ENCODE measurements around the gene EPHB2.
A peak's percentile ranks its signal among the peaks of the same experiment; 100 is the strongest.

Gene EPHB2

GRCh38 chr1:22677931-22678896 lies 32.4 kb upstream of the EPHB2 start:
- Histone ChIP-seq H3K4me3 (ENCODE audit: low read depth, low read length) (no peak overlapping the region), H3K27me3 (ENCODE audit: insufficient read depth, low read depth, severe bottlenecking) (no peaks in the 10 kb centered on the region), H3K36me3 (no peaks in the 10 kb centered on the region), H3K27ac (peak overlapping the region; percentile 93), H3K9me3 (ENCODE audit: severe bottlenecking) (no peaks in the 10 kb centered on the region)
- DNase-seq = no peak
- TF ChIP-seq CTCF (IDR thresholded peaks at IDR 0.05; ENCODE audit: low read depth, low read length) = no peak

- no peak for TF ChIP-seq CTCF (IDR thresholded peaks at IDR 0.05; ENCODE audit: low read depth, low read length)
- no peaks in the 10 kb centered on the region for H3K36me3 ChIP-seq
- no peak for DNase-seq
- no peaks in the 10 kb centered on the region for H3K27me3 ChIP-seq (ENCODE audit: insufficient read depth, low read depth, severe bottlenecking)
- H3K27ac ChIP-seq = no peak overlapping the region
- H3K4me3 ChIP-seq (ENCODE audit: low read depth, low read length) = no peak overlapping the region
- no peaks in the 10 kb centered on the region for H3K9me3 ChIP-seq (ENCODE audit: severe bottlenecking)
Measured at GRCh38 chr1:22680726-22681125, 29.9 kb upstream of the EPHB2 start.

- no peak overlapping the region for H3K4me3 ChIP-seq (ENCODE audit: low read depth, low read length)
- DNase-seq = no peak
- no peaks in the 10 kb centered on the region for H3K36me3 ChIP-seq
- H3K27me3 ChIP-seq (ENCODE audit: insufficient read depth, low read depth, severe bottlenecking) = no peaks in the 10 kb centered on the region
- TF ChIP-seq CTCF (IDR thresholded peaks at IDR 0.05; ENCODE audit: low read depth, low read length) = no peak
- H3K27ac ChIP-seq = no peak overlapping the region
- no peaks in the 10 kb centered on the region for H3K9me3 ChIP-seq (ENCODE audit: severe bottlenecking)
Measured at GRCh38 chr1:22681556-22682276, 28.9 kb upstream of the EPHB2 start.

GRCh38 chr1:22683547-22683946 lies 27.1 kb upstream of the EPHB2 start:
- DNase-seq = no peak

GRCh38 chr1:22685591-22686059 lies 25.0 kb upstream of the EPHB2 start:
- H3K27me3 ChIP-seq (ENCODE audit: insufficient read depth, low read depth, severe bottlenecking) = no peaks in the 10 kb centered on the region
- no peaks in the 10 kb centered on the region for H3K36me3 ChIP-seq
- DNase-seq = no peak
- no peak overlapping the region for H3K4me3 ChIP-seq (ENCODE audit: low read depth, low read length)
- H3K27ac ChIP-seq = peak overlapping the region; percentile 42; the same call in 1 of the 2 replicates
- no peak for TF ChIP-seq CTCF (IDR thresholded peaks at IDR 0.05; ENCODE audit: low read depth, low read length)
- no peaks in the 10 kb centered on the region for H3K9me3 ChIP-seq (ENCODE audit: severe bottlenecking)

More at GRCh38 chr1:22683547-22683946, 27.1 kb upstream of the EPHB2 start:
- Histone ChIP-seq H3K27me3 (ENCODE audit: insufficient read depth, low read depth, severe bottlenecking) (no peaks in the 10 kb centered on the region), H3K27ac (peak overlapping the region; percentile 4; the same call in 1 of the 2 replicates), H3K4me3 (ENCODE audit: low read depth, low read length) (no peak overlapping the region), H3K36me3 (no peaks in the 10 kb centered on the region), H3K9me3 (ENCODE audit: severe bottlenecking) (no peaks in the 10 kb centered on the region)
- TF ChIP-seq CTCF (IDR thresholded peaks at IDR 0.05; ENCODE audit: low read depth, low read length) = no peak
